NCI-H2227 (cell line): ENCODE data around the gene FAM149A.

ENCODE experiments used
- DNase-seq: peaks from one replicate; lab custom pipeline; 2025; ENCODE audit not compliant: unreplicated experiment; lab: John Stamatoyannopoulos, UW

FAM149A gene

DNA sequence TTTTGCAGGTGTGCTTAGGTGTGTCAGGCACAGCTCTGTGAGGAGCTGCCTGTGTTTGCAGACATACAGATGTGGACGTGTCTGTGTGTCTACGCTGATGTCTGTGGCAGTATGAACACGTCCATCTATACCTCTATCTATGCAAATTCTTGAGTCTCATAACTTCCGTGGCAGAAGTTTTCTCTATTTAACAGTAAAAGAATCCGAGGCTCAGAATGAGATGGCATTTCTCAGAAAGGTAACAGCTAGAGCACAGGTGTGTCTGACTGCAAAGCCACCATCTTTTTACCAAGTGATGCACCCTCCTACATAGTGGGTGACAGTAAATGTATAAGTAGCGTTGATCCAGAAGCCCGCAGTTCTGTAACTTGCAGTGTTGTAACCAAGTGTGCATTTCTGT lies 47.0 kb downstream of the FAM149A start:
- DNase-seq: no peak

- no peak for DNase-seq
Observed at GRCh38 chr4:186158021-186158813, 53.7 kb downstream of the FAM149A start.

- no peak for DNase-seq
Observed at GRCh38 chr4:186158966-186159365, 54.5 kb downstream of the FAM149A start.

DNA sequence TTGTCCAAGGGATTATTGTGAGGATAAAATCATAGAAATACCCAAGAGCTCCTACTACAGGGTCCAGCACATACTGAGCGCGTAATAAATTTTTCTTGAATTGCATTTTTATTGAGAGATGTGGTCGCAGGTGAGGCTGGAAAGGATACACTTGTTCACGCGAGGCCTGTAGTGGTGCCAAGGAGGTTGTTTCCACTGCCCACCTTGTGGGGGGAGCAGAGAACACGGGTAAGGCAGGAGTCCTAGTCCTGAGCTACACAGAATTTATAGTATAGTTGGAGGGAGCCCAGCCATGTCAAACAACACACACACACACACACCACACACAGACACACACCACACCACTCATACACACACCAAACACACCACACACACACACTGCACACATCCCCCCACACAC lies 55.1 kb downstream of the FAM149A start:
- no peak for DNase-seq

DNA sequence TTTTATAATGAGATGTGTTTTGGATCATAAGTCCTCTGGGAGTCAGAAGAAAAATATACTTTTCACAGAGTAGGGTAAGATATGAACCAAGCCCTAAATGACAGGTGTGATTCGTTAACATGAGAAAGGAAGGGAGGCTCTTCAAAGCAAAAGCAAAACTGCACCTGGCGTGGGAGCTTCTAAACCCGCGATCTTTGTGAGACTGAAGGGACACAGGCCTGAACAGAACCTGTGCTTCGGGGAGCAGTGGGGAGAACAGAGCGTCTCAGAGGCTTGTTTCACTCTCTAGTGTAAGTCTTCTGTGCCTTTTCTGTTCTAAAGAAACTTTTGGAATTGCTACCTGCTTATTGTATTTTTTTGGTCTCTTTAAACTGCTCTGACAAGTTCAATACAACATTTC lies 56.6 kb downstream of the FAM149A start:
- no peak for DNase-seq

- no peak for DNase-seq
Observed at GRCh38 chr4:186166852-186167512, 62.5 kb downstream of the FAM149A start.

DNA sequence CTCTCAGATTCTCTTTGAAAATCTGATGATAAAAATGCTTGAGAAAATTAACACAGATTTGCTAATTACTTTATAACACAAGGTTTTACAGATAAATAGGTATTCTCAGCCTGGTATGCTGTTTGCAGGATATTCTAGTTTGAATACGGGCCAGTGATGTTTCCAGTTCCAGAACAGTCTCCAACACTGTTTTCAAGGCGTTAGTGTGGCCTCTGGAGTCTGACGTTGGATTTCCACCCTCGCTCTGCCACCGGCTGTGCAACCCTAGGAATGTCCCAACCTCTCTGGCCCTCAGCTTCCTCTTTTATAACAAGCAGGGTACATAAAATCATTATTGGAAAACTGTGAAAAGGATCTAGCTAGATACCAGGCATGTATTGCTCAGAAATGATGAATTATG lies 63.1 kb downstream of the FAM149A start:
- no peak for DNase-seq

GRCh38 chr4:186168750-186169149 lies 64.2 kb downstream of the FAM149A start:
- no peak for DNase-seq

GRCh38 chr4:186169333-186169944 lies 64.9 kb downstream of the FAM149A start:
- DNase-seq: no peak

GRCh38 chr4:186169945-186170802 lies 65.7 kb downstream of the FAM149A start:
- no peak for DNase-seq

- no peak for DNase-seq
Observed at GRCh38 chr4:186170966-186171365, 66.5 kb downstream of the FAM149A start.

DNA sequence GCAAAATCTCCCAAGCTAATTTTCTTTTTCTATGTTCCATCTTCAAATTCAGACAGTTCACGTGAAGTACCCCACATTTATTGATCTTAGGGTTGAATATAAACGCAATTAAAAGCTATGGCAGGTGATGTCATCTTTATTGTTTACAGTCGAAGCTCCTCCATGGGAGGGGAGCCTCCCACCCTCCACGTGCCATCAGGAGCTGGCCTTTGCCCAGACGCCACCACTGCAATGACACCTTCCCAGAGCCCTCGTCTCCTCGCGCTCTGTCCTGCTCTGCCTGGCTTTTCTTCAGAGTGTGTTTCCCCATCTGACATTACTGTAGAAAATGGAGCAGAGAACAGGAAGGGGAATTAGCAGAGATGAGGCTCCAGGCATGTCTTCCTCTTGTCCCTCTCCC lies 68.0 kb downstream of the FAM149A start:
- no peak for DNase-seq

- DNase-seq: no peak
Observed at GRCh38 chr4:186188107-186188506, 83.6 kb downstream of the FAM149A start.

GRCh38 chr4:186189656-186190055 lies 85.2 kb downstream of the FAM149A start:
- DNase-seq: no peak

GRCh38 chr4:186190581-186191199 lies 86.2 kb downstream of the FAM149A start:
- peak; percentile 36 for DNase-seq

DNA sequence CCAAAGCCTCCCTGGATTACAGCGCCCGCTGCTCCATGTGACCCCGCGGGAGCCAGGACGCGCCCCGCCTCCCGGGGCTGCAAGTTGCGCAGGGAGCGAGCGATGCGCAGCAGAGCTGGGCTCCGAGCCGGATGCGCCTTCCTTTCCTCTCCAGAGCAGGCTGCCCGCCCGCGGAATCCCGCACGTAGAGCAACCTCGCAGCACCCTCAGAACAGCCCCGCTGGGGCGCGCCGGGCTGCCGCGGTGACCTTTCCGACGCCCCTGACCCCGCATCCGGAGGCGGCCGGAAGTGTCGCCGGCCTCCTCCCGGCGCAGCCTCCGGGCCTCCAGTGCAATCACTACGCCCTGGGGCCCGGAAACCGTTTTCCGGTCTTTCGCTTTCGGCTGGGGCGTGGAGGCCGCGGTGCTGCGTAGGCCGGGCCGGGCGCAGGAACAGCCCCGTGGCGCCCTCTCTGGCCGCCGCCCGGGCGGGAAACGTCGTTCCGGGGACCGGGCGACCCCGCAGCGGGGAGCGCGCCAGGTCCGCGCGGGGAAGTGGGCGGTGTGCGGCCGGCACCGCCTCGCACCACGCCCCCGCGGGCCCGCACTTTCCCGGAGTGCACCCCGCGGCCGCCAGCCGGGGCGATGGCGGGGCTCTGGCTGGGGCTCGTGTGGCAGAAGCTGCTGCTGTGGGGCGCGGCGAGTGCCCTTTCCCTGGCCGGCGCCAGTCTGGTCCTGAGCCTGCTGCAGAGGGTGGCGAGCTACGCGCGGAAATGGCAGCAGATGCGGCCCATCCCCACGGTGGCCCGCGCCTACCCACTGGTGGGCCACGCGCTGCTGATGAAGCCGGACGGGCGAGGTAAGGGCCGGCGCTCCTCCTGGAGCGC lies 86.9 kb downstream of the FAM149A start, which contains the start of gene CYP4V2:
Gene CYP4V2 (plus strand): TSS at position 368 of the 866 bp plus-strand sequence. CDS start 257 bp downstream, at position 625.
- peak; percentile 75 for DNase-seq

GRCh38 chr4:186192066-186192612 lies 87.6 kb downstream of the FAM149A start:
- DNase-seq: peak; percentile 35

DNA sequence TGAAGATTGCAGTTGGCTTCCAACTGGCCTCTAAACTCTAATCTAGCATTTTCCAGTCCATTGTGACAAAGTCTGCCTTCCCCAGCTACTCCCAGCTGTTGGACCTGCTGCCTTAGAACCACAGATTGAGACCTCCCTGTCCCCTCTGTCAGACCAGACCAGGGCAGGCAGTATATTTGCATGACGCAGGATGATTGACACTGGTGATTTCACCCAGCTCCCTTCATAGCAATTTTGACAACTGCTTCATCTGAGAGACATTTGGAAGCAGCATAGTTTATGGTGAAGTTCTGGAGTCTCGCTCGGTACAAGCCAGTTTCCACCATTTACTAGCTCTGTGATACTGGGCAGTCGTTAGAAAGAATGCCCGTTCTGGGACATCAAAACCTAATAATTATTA lies 89.3 kb downstream of the FAM149A start:
- DNase-seq: no peak

- DNase-seq: no peak
Observed at GRCh38 chr4:186196063-186196462, 91.6 kb downstream of the FAM149A start.
